ENCODE results near the gene GGA1.

GGA1 gene

GRCh38 chr22:37608477-37609239 is at the start of gene GGA1:
TSS of gene GGA1 (plus strand) at chr22:37608834. CDS start at chr22:37608861, 27 bp downstream.
- peak within 1 kb of the TSS; percentile 99 for H3K27ac Mint-ChIP-seq
- H3K27me3 Mint-ChIP-seq = peaks cover 3% of the 10 kb centered on the region
- H3K9me3 Mint-ChIP-seq = no peaks in the 10 kb centered on the region
- peak within 1 kb of the TSS; percentile 95 for H3K4me3 Mint-ChIP-seq
- H3K4me1 Mint-ChIP-seq (ENCODE audit: low read depth) = peaks cover 55% of the 10 kb centered on the region
- peaks cover 4% of the 10 kb centered on the region for H3K36me3 Mint-ChIP-seq (ENCODE audit: low read depth)

- Mint-ChIP-seq H3K27ac (no peak overlapping the region), H3K27me3 (peaks cover 68% of the 10 kb centered on the region), H3K4me3 (no peak overlapping the region), H3K36me3 (ENCODE audit: low read depth) (no peaks in the 10 kb centered on the region), H3K4me1 (ENCODE audit: low read depth) (peaks cover 16% of the 10 kb centered on the region), H3K9me3 (no peaks in the 10 kb centered on the region)
Observed at GRCh38 chr22:37559521-37559900, 49.1 kb upstream of the GGA1 start.

GRCh38 chr22:37559901-37560607 is 48.6 kb upstream of the GGA1 start, which contains the start of gene CDC42EP1:
TSS of gene CDC42EP1 (plus strand) at chr22:37560480. CDS start at chr22:37566350, 5,870 bp downstream.
- Mint-ChIP-seq H3K27me3 (peaks cover 67% of the 10 kb centered on the region), H3K27ac (no peak within 1 kb of the TSS), H3K4me1 (ENCODE audit: low read depth) (peaks cover 16% of the 10 kb centered on the region), H3K36me3 (ENCODE audit: low read depth) (no peaks in the 10 kb centered on the region), H3K9me3 (no peaks in the 10 kb centered on the region), H3K4me3 (peak within 1 kb of the TSS; percentile 30)

GRCh38 chr22:37560608-37561211 is 47.9 kb upstream of the GGA1 start:
- Mint-ChIP-seq H3K9me3 (no peaks in the 10 kb centered on the region), H3K4me1 (ENCODE audit: low read depth) (peaks cover 16% of the 10 kb centered on the region), H3K27me3 (peaks cover 61% of the 10 kb centered on the region), H3K36me3 (ENCODE audit: low read depth) (no peaks in the 10 kb centered on the region), H3K4me3 (no peak overlapping the region), H3K27ac (no peak overlapping the region)

- no peaks in the 10 kb centered on the region for H3K36me3 Mint-ChIP-seq (ENCODE audit: low read depth)
- H3K9me3 Mint-ChIP-seq = no peaks in the 10 kb centered on the region
- no peak overlapping the region for H3K27ac Mint-ChIP-seq
- peaks cover 22% of the 10 kb centered on the region for H3K4me1 Mint-ChIP-seq (ENCODE audit: low read depth)
- peaks cover 57% of the 10 kb centered on the region for H3K27me3 Mint-ChIP-seq
- peak overlapping the region; percentile 35 for H3K4me3 Mint-ChIP-seq
Observed at GRCh38 chr22:37561212-37562048, 47.2 kb upstream of the GGA1 start.

- H3K27me3 Mint-ChIP-seq = peaks cover 51% of the 10 kb centered on the region
- peaks cover 30% of the 10 kb centered on the region for H3K4me1 Mint-ChIP-seq (ENCODE audit: low read depth)
- H3K27ac Mint-ChIP-seq = no peak overlapping the region
- peak overlapping the region; percentile 35 for H3K4me3 Mint-ChIP-seq
- H3K36me3 Mint-ChIP-seq (ENCODE audit: low read depth) = no peaks in the 10 kb centered on the region
- no peaks in the 10 kb centered on the region for H3K9me3 Mint-ChIP-seq
Observed at GRCh38 chr22:37562049-37562875, 46.4 kb upstream of the GGA1 start.

GRCh38 chr22:37563153-37564081 is 45.2 kb upstream of the GGA1 start:
- no peak overlapping the region for H3K27ac Mint-ChIP-seq
- peaks cover 33% of the 10 kb centered on the region for H3K4me1 Mint-ChIP-seq (ENCODE audit: low read depth)
- H3K4me3 Mint-ChIP-seq = no peak overlapping the region
- no peaks in the 10 kb centered on the region for H3K36me3 Mint-ChIP-seq (ENCODE audit: low read depth)
- peaks cover 46% of the 10 kb centered on the region for H3K27me3 Mint-ChIP-seq
- no peaks in the 10 kb centered on the region for H3K9me3 Mint-ChIP-seq

GRCh38 chr22:37564111-37564711 is 44.4 kb upstream of the GGA1 start:
- Mint-ChIP-seq H3K4me1 (ENCODE audit: low read depth) (peaks cover 33% of the 10 kb centered on the region), H3K27me3 (peaks cover 39% of the 10 kb centered on the region), H3K9me3 (no peaks in the 10 kb centered on the region), H3K36me3 (ENCODE audit: low read depth) (no peaks in the 10 kb centered on the region), H3K27ac (no peak overlapping the region), H3K4me3 (no peak overlapping the region)

- Mint-ChIP-seq H3K27me3 (peaks cover 31% of the 10 kb centered on the region), H3K4me3 (no peak overlapping the region)
Observed at GRCh38 chr22:37565830-37566229, 42.8 kb upstream of the GGA1 start.

GRCh38 chr22:37566329-37566837 is 42.3 kb upstream of the GGA1 start:
- Mint-ChIP-seq H3K4me1 (ENCODE audit: low read depth) (peaks cover 29% of the 10 kb centered on the region), H3K27me3 (peaks cover 28% of the 10 kb centered on the region), H3K4me3 (peak overlapping the region; percentile 39), H3K9me3 (no peaks in the 10 kb centered on the region), H3K27ac (no peak overlapping the region), H3K36me3 (ENCODE audit: low read depth) (no peaks in the 10 kb centered on the region)

More at GRCh38 chr22:37565830-37566229, 42.8 kb upstream of the GGA1 start:
- Mint-ChIP-seq H3K4me1 (ENCODE audit: low read depth) (peaks cover 33% of the 10 kb centered on the region), H3K9me3 (no peaks in the 10 kb centered on the region), H3K36me3 (ENCODE audit: low read depth) (no peaks in the 10 kb centered on the region), H3K27ac (no peak overlapping the region)

GRCh38 chr22:37566903-37567798 is 41.5 kb upstream of the GGA1 start:
- peaks cover 21% of the 10 kb centered on the region for H3K4me1 Mint-ChIP-seq (ENCODE audit: low read depth)
- H3K36me3 Mint-ChIP-seq (ENCODE audit: low read depth) = no peaks in the 10 kb centered on the region
- H3K9me3 Mint-ChIP-seq = no peaks in the 10 kb centered on the region
- H3K27ac Mint-ChIP-seq = no peak overlapping the region
- H3K4me3 Mint-ChIP-seq = peak overlapping the region; percentile 55
- peaks cover 20% of the 10 kb centered on the region for H3K27me3 Mint-ChIP-seq

- H3K27me3 Mint-ChIP-seq = peaks cover 15% of the 10 kb centered on the region
- H3K4me1 Mint-ChIP-seq (ENCODE audit: low read depth) = peaks cover 17% of the 10 kb centered on the region
Observed at GRCh38 chr22:37568012-37568411, 40.6 kb upstream of the GGA1 start.

More at GRCh38 chr22:37568012-37568411, 40.6 kb upstream of the GGA1 start:
- H3K4me3 Mint-ChIP-seq = no peak overlapping the region
- no peak overlapping the region for H3K27ac Mint-ChIP-seq
- no peaks in the 10 kb centered on the region for H3K9me3 Mint-ChIP-seq
- no peaks in the 10 kb centered on the region for H3K36me3 Mint-ChIP-seq (ENCODE audit: low read depth)

All from stimulated activated naive CD8-positive, alpha-beta T cell treated with anti-CD3 and anti-CD28 coated beads, Interleukin-15, Interleukin-2, amounts not matched to agents 100 ng/mL and 50 ng/mL, for 24 hours (primary cell).